Lower lobe of right lung (tissue), 2 donors: Measurements from ENCODE around the gene UHRF1. TPM values are rescaled to one million over a fixed set of nuclear protein-coding genes. Genes with fewer than 3 reads are reported as not detected.
A peak's percentile ranks its signal among the peaks of the same experiment; 100 is the strongest.

Experiments used
- ATAC-seq, 2 donors: fragments of 200-7000 bp; cut with Tn5 transposase; one replicate each; pipeline ENCODE4 v1.9.1; 2020 to 2022; ENCODE audit warnings: mild to moderate bottlenecking in 2 of 2, moderate library complexity in 2 of 2
- DNase-seq: peaks from one replicate; pipeline ENCODE4 v3.0.0-alpha.2; 2020
- H3K27ac ChIP-seq: fragments of 200-600 bp; one replicate; pipeline ENCODE4 v1.8.0; 2022
- H3K27me3 ChIP-seq: fragments of 200-600 bp; one replicate; pipeline ENCODE4 v1.8.0; 2022; ENCODE audit warnings: low read depth
- H3K36me3 ChIP-seq: fragments of 200-600 bp; one replicate; pipeline ENCODE4 v1.8.0; 2022; ENCODE audit warnings: mild to moderate bottlenecking
- H3K4me1 ChIP-seq: fragments of 200-600 bp; one replicate; pipeline ENCODE4 v1.8.0; 2022
- H3K4me3 ChIP-seq: fragments of 200-600 bp; one replicate; pipeline ENCODE4 v1.8.0; 2022; ENCODE audit warnings: mild to moderate bottlenecking
- H3K9me3 ChIP-seq: fragments of 200-600 bp; one replicate; pipeline ENCODE4 v1.8.0; 2022
- CTCF ChIP-seq: fragments of 200-600 bp; IDR thresholded peaks from one replicate; pipeline ENCODE4 v1.8.0; 2022; ENCODE audit warnings: antibody characterized with exemption, mild to moderate bottlenecking
- intact Hi-C: fragments of 100-400 bp; cut with DNase I; formaldehyde crosslinking; loops from one replicate; pipeline ENCODE4 v1.11.0; 2022
- total RNA-seq: library from RNA; stranded (reverse); fragmentation: NEBNext Ultra II Directional; extraction: Animal tissue kit (Norgen Biotek cat#: 25700); gene quantifications from one replicate; pipeline ENCODE4 v1.2.1, GENCODE V29; 2021
- donor health status: DM: no; HTN: yes; CAD: no; lungs with severe emphysema.

UHRF1 gene
- total RNA-seq, 1 donor from 2014 or later, result 1.3 TPM

- no peaks in the 10 kb centered on the region for H3K27me3 ChIP-seq
- TF ChIP-seq CTCF, result no peak
- peaks cover 44% of the 10 kb centered on the region for H3K4me1 ChIP-seq
- no peaks in the 10 kb centered on the region for H3K9me3 ChIP-seq
- H3K4me3 ChIP-seq, result no peak overlapping the region
- intact Hi-C loops, result no loop called here
- no peak overlapping the region for H3K27ac ChIP-seq
- ATAC-seq (no peak), DNase-seq (no peak)
- H3K36me3 ChIP-seq, result peaks cover 5% of the 10 kb centered on the region
Observed at GRCh38 chr19:4987692-4988370, 78.5 kb downstream of the UHRF1 start.

- Histone ChIP-seq H3K9me3 (no peaks in the 10 kb centered on the region), H3K27ac (peak overlapping the region; percentile 9), H3K27me3 (no peaks in the 10 kb centered on the region), H3K4me3 (no peak overlapping the region), H3K4me1 (peaks cover 37% of the 10 kb centered on the region), H3K36me3 (peaks cover 4% of the 10 kb centered on the region)
- DNase-seq (no peak), ATAC-seq (peak; percentile 58 to 62)
- intact Hi-C loops, result no loop called here
- TF ChIP-seq CTCF, result no peak
Observed at GRCh38 chr19:4988770-4989251, 79.5 kb downstream of the UHRF1 start.

GRCh38 chr19:4990306-4990705 is 81.0 kb downstream of the UHRF1 start:
- intact Hi-C loops, result no loop called here
- DNase-seq, result no peak
- no peak for TF ChIP-seq CTCF
- no peaks in the 10 kb centered on the region for H3K27me3 ChIP-seq
- ATAC-seq, result no peak
- peaks cover 26% of the 10 kb centered on the region for H3K4me1 ChIP-seq
- no peak overlapping the region for H3K27ac ChIP-seq
- peaks cover 4% of the 10 kb centered on the region for H3K36me3 ChIP-seq
- H3K9me3 ChIP-seq, result no peaks in the 10 kb centered on the region
- H3K4me3 ChIP-seq, result no peak overlapping the region

- no peak for DNase-seq
- H3K36me3 ChIP-seq, result peaks cover 11% of the 10 kb centered on the region
- intact Hi-C loops, result no loop called here
- H3K4me3 ChIP-seq, result no peak overlapping the region
- H3K4me1 ChIP-seq, result peaks cover 21% of the 10 kb centered on the region
- no peak overlapping the region for H3K27ac ChIP-seq
- no peaks in the 10 kb centered on the region for H3K9me3 ChIP-seq
- no peaks in the 10 kb centered on the region for H3K27me3 ChIP-seq
- no peak for ATAC-seq
- no peak for TF ChIP-seq CTCF
Observed at GRCh38 chr19:4991538-4991937, 82.2 kb downstream of the UHRF1 start.

GRCh38 chr19:4991996-4992698 is 82.8 kb downstream of the UHRF1 start:
- H3K9me3 ChIP-seq, result no peaks in the 10 kb centered on the region
- no peak for ATAC-seq
- intact Hi-C loops, result no loop called here
- H3K4me1 ChIP-seq, result peaks cover 20% of the 10 kb centered on the region
- no peak for DNase-seq
- peaks cover 16% of the 10 kb centered on the region for H3K36me3 ChIP-seq
- no peak for TF ChIP-seq CTCF
- H3K4me3 ChIP-seq, result no peak overlapping the region
- H3K27ac ChIP-seq, result no peak overlapping the region
- no peaks in the 10 kb centered on the region for H3K27me3 ChIP-seq
